ENCODE data around the gene THOC7.

Gene THOC7

DNA sequence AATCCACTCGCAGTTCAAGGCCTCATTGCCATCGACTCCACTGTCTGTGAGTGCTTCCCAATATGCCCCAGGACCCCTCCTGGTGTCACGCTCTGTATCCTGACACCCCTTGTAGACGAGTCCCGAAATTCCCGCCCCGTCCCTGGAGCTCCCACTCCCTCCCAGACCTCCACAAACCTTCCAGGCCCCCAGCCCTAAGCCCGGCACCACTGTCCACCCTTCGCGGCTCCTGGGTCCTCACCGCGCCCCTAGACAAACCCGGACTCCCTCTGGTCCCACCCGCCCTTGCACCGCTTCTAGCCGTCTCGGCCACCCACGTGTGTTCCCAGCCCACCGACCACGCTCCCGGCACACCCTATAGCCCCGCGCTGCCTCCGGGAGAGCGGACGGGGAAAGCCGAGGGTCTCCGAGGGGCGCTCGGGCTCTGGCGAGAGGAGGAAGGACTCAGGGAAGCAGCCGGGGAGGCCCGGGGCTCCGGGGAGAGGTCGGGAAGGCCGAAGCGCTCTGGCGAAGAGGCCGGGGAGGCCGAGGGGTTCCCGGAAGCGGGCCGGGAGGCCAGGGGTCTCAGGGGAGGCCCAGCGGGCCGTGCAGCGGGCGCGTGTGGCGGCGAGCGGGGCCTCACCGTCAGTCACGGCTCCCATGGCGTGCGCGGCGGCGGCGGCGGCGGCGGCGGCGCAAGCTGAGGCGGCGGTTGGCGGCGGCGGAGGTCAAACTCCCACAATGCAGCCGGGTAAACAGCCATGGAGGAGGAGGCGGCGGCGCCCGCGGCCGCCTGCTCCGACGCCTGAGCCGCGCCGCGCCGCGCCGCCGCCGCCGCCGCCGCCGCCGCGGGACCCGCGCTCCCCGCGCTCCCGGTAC, at the start of gene THOC7, which contains the start of gene ATXN7:
THOC7 (minus strand) TSS at position 656 of the 858 bp plus-strand sequence; CDS start at position 641, 15 bp downstream.
ATXN7 (plus strand) TSS at position 718 of the 858 bp plus-strand sequence. CDS start 48,732 bp downstream, outside the sequence.
- Histone ChIP-seq H3K4me3 (ENCODE audit: low read depth in 1 of 2, low read length in 2 of 2) (peak within 1 kb of the TSS; percentile 81 to 87), H3K4me1 (ENCODE audit: control insufficient read depth in 1 of 2, insufficient read depth in 2 of 2, low read length in 2 of 2) (peaks cover 29 to 32% of the 10 kb centered on the region in 2 donors), H3K9me3 (ENCODE audit: control insufficient read depth in 1 of 2, low read length in 2 of 2) (no peaks in the 10 kb centered on the region), H3K36me3 (ENCODE audit: control insufficient read depth in 1 of 2, insufficient read depth in 2 of 2, low read length in 2 of 2) (no peaks in the 10 kb centered on the region), H3K27ac (ENCODE audit: low read depth, low read length) (peak within 1 kb of the TSS; percentile 80), H3K9ac (ENCODE audit: low read depth in 1 of 2, low read length in 2 of 2) (peak within 1 kb of the TSS; percentile 75 to 82), H3K27me3 (ENCODE audit: control insufficient read depth in 1 of 2, insufficient read depth in 2 of 2, low read length in 2 of 2) (no peaks in the 10 kb centered on the region)

DNA sequence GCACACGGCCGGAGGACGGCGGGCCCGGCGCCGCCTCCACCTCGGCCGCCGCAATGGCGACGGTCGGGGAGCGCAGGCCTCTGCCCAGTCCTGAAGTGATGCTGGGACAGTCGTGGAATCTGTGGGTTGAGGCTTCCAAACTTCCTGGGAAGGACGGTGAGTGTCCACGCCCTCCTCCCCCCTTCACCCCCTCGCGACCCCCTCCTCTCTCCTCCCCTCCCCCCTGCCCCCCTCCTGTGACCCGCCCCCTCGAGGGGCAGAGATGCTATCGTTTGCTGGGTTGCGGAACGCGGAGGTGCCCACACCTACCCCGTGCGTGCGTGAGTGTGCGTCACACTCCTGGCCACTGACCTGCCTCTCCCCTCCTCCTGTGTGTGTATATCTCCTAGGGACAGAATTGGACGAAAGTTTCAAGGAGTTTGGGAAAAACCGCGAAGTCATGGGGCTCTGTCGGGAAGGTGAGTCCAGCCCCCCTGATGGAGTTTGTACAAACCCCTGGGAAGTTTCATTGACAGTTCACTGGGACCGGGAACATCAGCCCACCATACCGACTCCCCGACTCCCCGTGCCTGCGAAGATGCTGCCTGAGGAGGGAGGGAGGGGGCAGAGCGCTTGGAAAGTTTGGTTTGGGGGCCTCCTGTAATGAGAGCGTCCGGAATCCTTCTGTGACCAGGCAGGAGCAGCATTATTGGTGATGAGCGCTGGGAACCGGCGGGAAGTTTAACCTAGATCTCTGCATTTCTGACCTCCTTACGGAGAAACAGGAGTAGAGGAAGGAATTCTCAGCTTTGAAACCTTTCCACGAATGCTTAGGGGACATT, 49.4 kb upstream of the THOC7 start:
- Histone ChIP-seq H3K4me3 (ENCODE audit: low read depth in 1 of 2, low read length in 2 of 2) (peak overlapping the region; percentile 69 to 86), H3K27ac (ENCODE audit: low read depth, low read length) (peak overlapping the region; percentile 92), H3K36me3 (ENCODE audit: control insufficient read depth in 1 of 2, insufficient read depth in 2 of 2, low read length in 2 of 2) (peaks cover 15 to 27% of the 10 kb centered on the region in 2 donors)

DNA sequence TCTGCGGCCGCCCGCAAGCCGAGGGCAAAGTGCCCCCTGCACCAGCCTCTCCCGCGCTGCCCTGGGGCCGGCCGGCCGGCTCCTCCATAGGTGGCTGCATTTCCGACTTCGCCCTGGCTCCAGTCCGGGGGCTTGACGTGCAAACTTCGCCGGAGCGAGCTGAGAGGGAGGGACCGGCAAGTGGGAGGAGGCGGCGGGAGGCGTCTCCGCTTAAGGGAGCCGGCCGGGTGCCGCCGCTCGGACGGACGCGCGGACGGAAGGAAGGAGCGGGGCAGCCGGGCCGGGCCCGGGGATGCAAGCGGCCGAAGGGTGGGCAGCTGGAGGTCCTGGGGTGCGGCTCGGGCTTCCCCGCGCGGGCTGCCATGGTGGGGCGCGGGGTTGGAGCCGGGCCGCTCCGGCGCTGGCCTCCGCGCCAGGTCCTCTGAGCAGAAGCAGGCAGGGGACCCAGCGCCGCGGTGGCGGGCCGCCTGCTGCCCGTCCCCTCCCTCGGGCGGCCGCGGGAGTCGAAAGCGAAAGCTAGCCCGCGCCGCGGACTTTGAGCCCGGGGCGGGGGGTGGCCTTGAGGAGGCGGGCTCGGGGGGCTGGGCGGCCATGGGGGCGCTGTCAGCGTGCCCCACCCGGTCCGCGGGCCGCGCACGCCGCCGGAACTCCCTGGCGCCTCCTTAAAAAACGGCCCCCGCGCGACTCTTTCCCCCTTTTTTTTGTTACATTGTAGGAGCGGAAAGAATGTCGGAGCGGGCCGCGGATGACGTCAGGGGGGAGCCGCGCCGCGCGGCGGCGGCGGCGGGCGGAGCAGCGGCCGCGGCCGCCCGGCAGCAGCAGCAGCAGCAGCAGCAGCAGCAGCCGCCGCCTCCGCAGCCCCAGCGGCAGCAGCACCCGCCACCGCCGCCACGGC, 48.5 kb upstream of the THOC7 start, which contains the start of gene SCAANT1:
SCAANT1 (minus strand) TSS at position 511 of the 895 bp plus-strand sequence.
- Histone ChIP-seq H3K9ac (ENCODE audit: low read depth in 1 of 2, low read length in 2 of 2) (peak within 1 kb of the TSS; percentile 75 to 88), H3K9me3 (ENCODE audit: control insufficient read depth in 1 of 2, low read length in 2 of 2) (no peaks in the 10 kb centered on the region), H3K4me1 (ENCODE audit: control insufficient read depth in 1 of 2, insufficient read depth in 2 of 2, low read length in 2 of 2) (peaks cover 24 to 25% of the 10 kb centered on the region in 2 donors), H3K27me3 (ENCODE audit: control insufficient read depth in 1 of 2, insufficient read depth in 2 of 2, low read length in 2 of 2) (no peaks in the 10 kb centered on the region), H3K4me3 (ENCODE audit: low read depth in 1 of 2, low read length in 2 of 2) (peak within 1 kb of the TSS; percentile 85 to 88), H3K36me3 (ENCODE audit: control insufficient read depth in 1 of 2, insufficient read depth in 2 of 2, low read length in 2 of 2) (peaks cover 8 to 19% of the 10 kb centered on the region in 2 donors), H3K27ac (ENCODE audit: low read depth, low read length) (peak within 1 kb of the TSS; percentile 92)

More for the DNA sequence above, 49.4 kb upstream of the THOC7 start:
- Histone ChIP-seq H3K9ac (ENCODE audit: low read depth in 1 of 2, low read length in 2 of 2) (peak overlapping the region; percentile 66 to 83), H3K27me3 (ENCODE audit: control insufficient read depth in 1 of 2, insufficient read depth in 2 of 2, low read length in 2 of 2) (no peaks in the 10 kb centered on the region), H3K4me1 (ENCODE audit: control insufficient read depth in 1 of 2, insufficient read depth in 2 of 2, low read length in 2 of 2) (peaks cover 24 to 25% of the 10 kb centered on the region in 2 donors), H3K9me3 (ENCODE audit: control insufficient read depth in 1 of 2, low read length in 2 of 2) (no peaks in the 10 kb centered on the region)

DNA sequence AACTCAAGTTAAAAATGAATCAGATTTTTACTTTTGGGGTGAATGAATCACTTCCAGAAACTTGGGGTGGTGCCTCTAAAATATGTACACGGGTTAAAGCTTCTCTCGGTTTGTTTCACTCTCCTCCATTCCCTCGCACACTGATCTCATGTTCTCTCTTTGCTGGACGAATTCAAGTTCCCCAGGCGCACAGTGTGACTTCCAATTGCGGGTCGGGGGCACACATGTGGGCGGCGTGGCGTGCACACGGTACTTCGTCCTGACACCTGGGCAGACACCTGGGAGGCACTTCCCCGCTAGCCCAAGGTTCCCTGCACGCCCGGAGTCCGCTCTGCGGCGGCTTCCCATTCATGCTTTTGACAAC, 47.9 kb upstream of the THOC7 start:
- Histone ChIP-seq H3K4me1 (ENCODE audit: control insufficient read depth in 1 of 2, insufficient read depth in 2 of 2, low read length in 2 of 2) (peaks cover 24 to 25% of the 10 kb centered on the region in 2 donors), H3K9ac (ENCODE audit: low read depth in 1 of 2, low read length in 2 of 2) (peak overlapping the region; percentile 75 to 88), H3K27me3 (ENCODE audit: control insufficient read depth in 1 of 2, insufficient read depth in 2 of 2, low read length in 2 of 2) (no peaks in the 10 kb centered on the region), H3K4me3 (ENCODE audit: low read depth in 1 of 2, low read length in 2 of 2) (peak overlapping the region; percentile 85 to 88), H3K27ac (ENCODE audit: low read depth, low read length) (peak overlapping the region; percentile 92), H3K36me3 (ENCODE audit: control insufficient read depth in 1 of 2, insufficient read depth in 2 of 2, low read length in 2 of 2) (peaks cover 8 to 13% of the 10 kb centered on the region in 2 donors), H3K9me3 (ENCODE audit: control insufficient read depth in 1 of 2, low read length in 2 of 2) (no peaks in the 10 kb centered on the region)

DNA sequence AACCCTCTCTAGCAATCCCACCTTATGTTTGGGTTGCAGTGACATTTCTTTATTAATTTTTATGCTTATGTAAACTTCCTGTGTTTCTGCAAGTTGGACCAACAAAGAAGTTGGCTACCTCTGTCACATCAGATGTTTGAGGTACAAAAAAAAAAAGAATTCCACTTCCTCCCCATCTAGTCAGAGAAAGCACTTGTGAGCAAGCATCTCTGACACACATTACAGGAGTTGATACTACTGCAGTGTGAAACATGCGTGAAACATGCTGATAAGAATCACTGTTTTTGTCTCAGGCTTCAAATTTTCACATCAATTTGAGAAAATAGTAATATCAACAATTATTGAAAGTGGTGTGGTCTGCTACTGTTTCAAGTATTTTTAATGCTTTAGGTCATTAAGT, 47.3 kb upstream of the THOC7 start:
- H3K4me1 ChIP-seq (ENCODE audit: control insufficient read depth in 1 of 2, insufficient read depth in 2 of 2, low read length in 2 of 2) = peaks cover 24 to 25% of the 10 kb centered on the region in 2 donors
- no peak overlapping the region for H3K27ac ChIP-seq (ENCODE audit: low read depth, low read length)
- H3K36me3 ChIP-seq (ENCODE audit: control insufficient read depth in 1 of 2, insufficient read depth in 2 of 2, low read length in 2 of 2) = peaks cover 8 to 12% of the 10 kb centered on the region in 2 donors
- peak overlapping the region; percentile 85 to 88 for H3K4me3 ChIP-seq (ENCODE audit: low read depth in 1 of 2, low read length in 2 of 2)
- no peaks in the 10 kb centered on the region for H3K27me3 ChIP-seq (ENCODE audit: control insufficient read depth in 1 of 2, insufficient read depth in 2 of 2, low read length in 2 of 2)
- H3K9ac ChIP-seq (ENCODE audit: low read depth in 1 of 2, low read length in 2 of 2) = peak overlapping the region; percentile 75 to 88
- H3K9me3 ChIP-seq (ENCODE audit: control insufficient read depth in 1 of 2, low read length in 2 of 2) = no peaks in the 10 kb centered on the region

DNA sequence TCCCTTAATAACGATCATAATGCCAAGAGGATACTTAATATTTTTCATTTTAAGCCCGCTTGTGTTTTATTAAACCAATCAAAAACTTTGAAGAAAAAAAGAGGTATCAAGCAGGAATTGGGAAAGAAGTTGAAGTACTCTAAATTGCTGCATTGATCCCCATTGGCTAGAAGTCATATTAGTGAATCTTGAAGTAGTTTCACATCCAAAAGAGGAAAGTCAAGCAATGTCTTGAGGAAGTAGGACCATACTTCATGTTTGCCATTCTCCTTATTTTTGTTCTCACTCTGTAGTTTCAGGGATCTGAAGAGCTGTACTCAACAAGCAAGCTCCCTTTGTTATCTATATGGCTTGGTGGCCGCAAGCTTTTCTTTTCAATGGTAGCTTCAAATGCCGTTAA, 46.4 kb upstream of the THOC7 start:
- Histone ChIP-seq H3K4me3 (ENCODE audit: low read depth in 1 of 2, low read length in 2 of 2) (no peak overlapping the region), H3K36me3 (ENCODE audit: control insufficient read depth in 1 of 2, insufficient read depth in 2 of 2, low read length in 2 of 2) (peaks cover 5 to 7% of the 10 kb centered on the region in 2 donors), H3K9ac (ENCODE audit: low read depth in 1 of 2, low read length in 2 of 2) (no peak overlapping the region), H3K9me3 (ENCODE audit: control insufficient read depth in 1 of 2, low read length in 2 of 2) (no peaks in the 10 kb centered on the region), H3K27ac (ENCODE audit: low read depth, low read length) (no peak overlapping the region), H3K4me1 (ENCODE audit: control insufficient read depth in 1 of 2, insufficient read depth in 2 of 2, low read length in 2 of 2) (peaks cover 24 to 25% of the 10 kb centered on the region in 2 donors), H3K27me3 (ENCODE audit: control insufficient read depth in 1 of 2, insufficient read depth in 2 of 2, low read length in 2 of 2) (no peaks in the 10 kb centered on the region)

DNA sequence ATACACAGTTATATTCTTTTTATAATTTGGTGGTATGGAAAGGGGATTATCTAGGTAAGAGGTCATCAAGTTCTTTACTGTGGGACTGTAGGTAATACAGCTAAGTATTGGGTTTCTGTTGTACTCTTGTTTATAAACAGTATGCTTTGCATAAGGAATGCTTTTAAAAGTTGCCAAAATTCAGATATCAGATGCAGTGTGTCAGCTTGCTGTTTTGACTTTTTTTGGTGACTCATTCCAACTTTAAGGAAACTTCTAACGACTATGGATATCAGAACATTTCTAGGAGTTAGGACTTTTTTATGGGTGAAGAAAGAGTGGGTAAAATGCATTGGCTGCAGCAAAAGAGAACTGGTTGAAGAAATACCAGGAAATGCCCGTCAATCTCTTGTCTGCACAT, 45.8 kb upstream of the THOC7 start:
- Histone ChIP-seq H3K27me3 (ENCODE audit: control insufficient read depth in 1 of 2, insufficient read depth in 2 of 2, low read length in 2 of 2) (no peaks in the 10 kb centered on the region), H3K27ac (ENCODE audit: low read depth, low read length) (no peak overlapping the region), H3K36me3 (ENCODE audit: control insufficient read depth in 1 of 2, insufficient read depth in 2 of 2, low read length in 2 of 2) (peaks cover 5 to 7% of the 10 kb centered on the region in 2 donors), H3K9me3 (ENCODE audit: control insufficient read depth in 1 of 2, low read length in 2 of 2) (no peaks in the 10 kb centered on the region), H3K9ac (ENCODE audit: low read depth in 1 of 2, low read length in 2 of 2) (no peak overlapping the region), H3K4me3 (ENCODE audit: low read depth in 1 of 2, low read length in 2 of 2) (no peak overlapping the region), H3K4me1 (ENCODE audit: control insufficient read depth in 1 of 2, insufficient read depth in 2 of 2, low read length in 2 of 2) (peaks cover 22 to 23% of the 10 kb centered on the region in 2 donors)

- no peak overlapping the region for H3K4me3 ChIP-seq (ENCODE audit: low read depth in 1 of 2, low read length in 2 of 2)
These were observed 45.2 kb upstream of the THOC7 start for GRCh38 chr3:63908776-63909175.

DNA sequence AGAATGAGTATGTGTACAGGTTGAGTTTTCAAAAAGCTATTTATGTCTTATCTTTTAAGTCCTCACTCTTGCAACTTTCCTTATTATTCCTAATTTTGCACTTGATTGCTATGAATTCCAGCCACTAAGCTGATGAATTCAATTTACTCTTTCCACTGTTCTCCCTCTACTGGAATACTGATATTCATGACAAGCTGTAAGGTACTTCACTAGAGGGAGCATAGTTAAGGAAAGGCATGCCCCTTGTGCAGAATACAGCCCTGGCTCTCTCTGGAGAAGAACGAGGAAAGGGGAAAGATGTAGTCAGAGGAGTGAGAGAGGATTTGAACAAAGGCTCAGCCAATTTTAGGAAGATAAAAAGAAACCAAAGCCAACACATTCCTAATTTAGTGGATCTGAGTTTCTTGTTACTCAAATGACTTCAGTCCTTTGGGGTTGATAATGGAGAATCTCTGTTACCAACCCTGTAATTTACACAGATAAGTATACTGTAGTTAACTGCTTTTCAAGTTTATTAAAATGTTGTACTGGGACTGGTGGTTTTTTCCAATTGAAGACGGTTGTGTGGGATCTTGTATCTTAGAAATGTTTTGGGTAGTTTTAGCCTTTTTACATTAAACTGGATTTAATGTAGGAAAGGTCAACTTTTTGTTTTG, 44.6 kb upstream of the THOC7 start:
- no peaks in the 10 kb centered on the region for H3K9me3 ChIP-seq (ENCODE audit: control insufficient read depth in 1 of 2, low read length in 2 of 2)
- no peak overlapping the region for H3K4me3 ChIP-seq (ENCODE audit: low read depth in 1 of 2, low read length in 2 of 2)
- no peaks in the 10 kb centered on the region for H3K27me3 ChIP-seq (ENCODE audit: control insufficient read depth in 1 of 2, insufficient read depth in 2 of 2, low read length in 2 of 2)
- H3K4me1 ChIP-seq (ENCODE audit: control insufficient read depth in 1 of 2, insufficient read depth in 2 of 2, low read length in 2 of 2) = peaks cover 10 to 11% of the 10 kb centered on the region in 2 donors
- no peak overlapping the region for H3K27ac ChIP-seq (ENCODE audit: low read depth, low read length)
- peaks cover 5 to 7% of the 10 kb centered on the region in 2 donors for H3K36me3 ChIP-seq (ENCODE audit: control insufficient read depth in 1 of 2, insufficient read depth in 2 of 2, low read length in 2 of 2)
- H3K9ac ChIP-seq (ENCODE audit: low read depth in 1 of 2, low read length in 2 of 2) = no peak overlapping the region

More at GRCh38 chr3:63908776-63909175, 45.2 kb upstream of the THOC7 start:
- peaks cover 15 to 16% of the 10 kb centered on the region in 2 donors for H3K4me1 ChIP-seq (ENCODE audit: control insufficient read depth in 1 of 2, insufficient read depth in 2 of 2, low read length in 2 of 2)
- H3K9ac ChIP-seq (ENCODE audit: low read depth in 1 of 2, low read length in 2 of 2) = no peak overlapping the region
- H3K27ac ChIP-seq (ENCODE audit: low read depth, low read length) = no peak overlapping the region
- peaks cover 5 to 7% of the 10 kb centered on the region in 2 donors for H3K36me3 ChIP-seq (ENCODE audit: control insufficient read depth in 1 of 2, insufficient read depth in 2 of 2, low read length in 2 of 2)
- H3K27me3 ChIP-seq (ENCODE audit: control insufficient read depth in 1 of 2, insufficient read depth in 2 of 2, low read length in 2 of 2) = no peaks in the 10 kb centered on the region
- H3K9me3 ChIP-seq (ENCODE audit: control insufficient read depth in 1 of 2, low read length in 2 of 2) = no peaks in the 10 kb centered on the region

All from duodenal mucosa (tissue), 2 donors.